ENCODE data around the gene GRB7.
"Not testable (repeated sequence)": the region's sequence is repeated elsewhere in the genome, so short reads cannot be mapped to it uniquely, and the experiment has no call there.

Gene GRB7

DNA sequence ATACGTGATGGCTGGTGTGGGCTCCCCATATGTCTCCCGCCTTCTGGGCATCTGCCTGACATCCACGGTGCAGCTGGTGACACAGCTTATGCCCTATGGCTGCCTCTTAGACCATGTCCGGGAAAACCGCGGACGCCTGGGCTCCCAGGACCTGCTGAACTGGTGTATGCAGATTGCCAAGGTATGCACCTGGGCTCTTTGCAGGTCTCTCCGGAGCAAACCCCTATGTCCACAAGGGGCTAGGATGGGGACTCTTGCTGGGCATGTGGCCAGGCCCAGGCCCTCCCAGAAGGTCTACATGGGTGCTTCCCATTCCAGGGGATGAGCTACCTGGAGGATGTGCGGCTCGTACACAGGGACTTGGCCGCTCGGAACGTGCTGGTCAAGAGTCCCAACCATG is 13.0 kb upstream of the GRB7 start:
- Histone ChIP-seq H3K9me2 (replicated peaks; ENCODE audit: insufficient read depth, low read length) (no peaks in the 10 kb centered on the region), H3K36me3 (ENCODE audit: low read length) (no peaks in the 10 kb centered on the region), H3K79me2 (ENCODE audit: insufficient read depth, low read length) (peaks cover 7% of the 10 kb centered on the region; the same call in 1 of the 2 replicates), H4K20me1 (ENCODE audit: low read depth, low read length) (no peaks in the 10 kb centered on the region), H3K27me3 (ENCODE audit: low read length) (no peaks in the 10 kb centered on the region), H3K27ac (ENCODE audit: low read depth, low read length) (no peak overlapping the region), H3K9me3 (ENCODE audit: insufficient read depth, low read length) (no peaks in the 10 kb centered on the region), H2AFZ (ENCODE audit: low read depth, low read length, severe bottlenecking) (no peak overlapping the region), H3K4me3 (ENCODE audit: insufficient read depth, low read length, poor library complexity, severe bottlenecking) (no peak overlapping the region), H3K9ac (ENCODE audit: low read length) (no peak overlapping the region), H3K4me2 (ENCODE audit: low read depth, low read length, poor library complexity, severe bottlenecking) (no peak overlapping the region), H3F3A (ENCODE audit: insufficient read depth) (no peaks in the 10 kb centered on the region)
- TF ChIP-seq, protein P1, sequence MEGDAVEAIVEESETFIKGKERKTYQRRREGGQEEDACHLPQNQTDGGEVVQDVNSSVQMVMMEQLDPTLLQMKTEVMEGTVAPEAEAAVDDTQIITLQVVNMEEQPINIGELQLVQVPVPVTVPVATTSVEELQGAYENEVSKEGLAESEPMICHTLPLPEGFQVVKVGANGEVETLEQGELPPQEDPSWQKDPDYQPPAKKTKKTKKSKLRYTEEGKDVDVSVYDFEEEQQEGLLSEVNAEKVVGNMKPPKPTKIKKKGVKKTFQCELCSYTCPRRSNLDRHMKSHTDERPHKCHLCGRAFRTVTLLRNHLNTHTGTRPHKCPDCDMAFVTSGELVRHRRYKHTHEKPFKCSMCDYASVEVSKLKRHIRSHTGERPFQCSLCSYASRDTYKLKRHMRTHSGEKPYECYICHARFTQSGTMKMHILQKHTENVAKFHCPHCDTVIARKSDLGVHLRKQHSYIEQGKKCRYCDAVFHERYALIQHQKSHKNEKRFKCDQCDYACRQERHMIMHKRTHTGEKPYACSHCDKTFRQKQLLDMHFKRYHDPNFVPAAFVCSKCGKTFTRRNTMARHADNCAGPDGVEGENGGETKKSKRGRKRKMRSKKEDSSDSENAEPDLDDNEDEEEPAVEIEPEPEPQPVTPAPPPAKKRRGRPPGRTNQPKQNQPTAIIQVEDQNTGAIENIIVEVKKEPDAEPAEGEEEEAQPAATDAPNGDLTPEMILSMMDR (IDR thresholded peaks at IDR 0.05; ENCODE audit: insufficient read depth, low read length, poor library complexity, severe bottlenecking): no peak
- TF ChIP-seq EZH2phosphoT487 (conservative IDR thresholded peaks at IDR 0.05; ENCODE audit: low read length): no peak

DNA sequence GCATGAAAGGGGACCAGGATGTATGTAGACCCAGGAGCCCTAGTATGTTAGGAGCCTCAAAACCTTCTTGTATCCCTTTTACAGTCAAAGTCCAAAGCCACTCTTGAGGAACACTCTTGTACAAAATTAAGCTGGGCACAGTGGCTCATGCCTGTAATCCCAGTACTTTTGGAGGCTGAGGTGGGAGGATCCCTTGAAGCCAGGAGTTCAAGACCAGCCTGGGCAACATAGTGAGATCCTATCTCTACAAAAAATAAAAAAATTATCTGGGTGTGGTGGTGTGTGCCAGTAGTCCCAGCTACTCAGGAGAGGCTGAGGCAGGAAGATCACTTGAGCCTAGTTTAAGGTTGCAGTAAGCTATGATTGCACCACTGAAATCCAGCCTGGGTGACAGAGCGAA is 11.8 kb upstream of the GRB7 start:
- H3K4me2 ChIP-seq (ENCODE audit: low read depth, low read length, poor library complexity, severe bottlenecking); H3K9ac ChIP-seq (ENCODE audit: low read length); H3K27ac ChIP-seq (ENCODE audit: low read depth, low read length); H4K20me1 ChIP-seq (ENCODE audit: low read depth, low read length); H3F3A ChIP-seq (ENCODE audit: insufficient read depth); H3K27me3 ChIP-seq (ENCODE audit: low read length); H2AFZ ChIP-seq (ENCODE audit: low read depth, low read length, severe bottlenecking); H3K9me3 ChIP-seq (ENCODE audit: insufficient read depth, low read length); H3K36me3 ChIP-seq (ENCODE audit: low read length); H3K4me3 ChIP-seq (ENCODE audit: insufficient read depth, low read length, poor library complexity, severe bottlenecking); H3K9me2 ChIP-seq (replicated peaks; ENCODE audit: insufficient read depth, low read length): not testable (repeated sequence)
- H3K79me2 ChIP-seq (ENCODE audit: insufficient read depth, low read length): peaks cover 11% of the 10 kb centered on the region; the same call in 1 of the 2 replicates

DNA sequence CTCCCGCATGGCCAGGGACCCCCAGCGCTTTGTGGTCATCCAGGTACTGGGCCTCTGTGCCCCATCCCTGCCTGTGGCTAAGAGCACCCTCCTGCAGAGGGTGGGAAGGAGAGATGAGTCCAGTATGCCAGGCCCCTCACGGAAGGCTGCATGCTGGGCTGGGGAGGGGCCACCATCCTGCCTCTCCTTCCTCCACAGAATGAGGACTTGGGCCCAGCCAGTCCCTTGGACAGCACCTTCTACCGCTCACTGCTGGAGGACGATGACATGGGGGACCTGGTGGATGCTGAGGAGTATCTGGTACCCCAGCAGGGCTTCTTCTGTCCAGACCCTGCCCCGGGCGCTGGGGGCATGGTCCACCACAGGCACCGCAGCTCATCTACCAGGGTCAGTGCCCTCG is 11.1 kb upstream of the GRB7 start:
- Histone ChIP-seq H2AFZ (ENCODE audit: low read depth, low read length, severe bottlenecking) (no peak overlapping the region), H3K9me2 (replicated peaks; ENCODE audit: insufficient read depth, low read length) (no peaks in the 10 kb centered on the region), H3K9me3 (ENCODE audit: insufficient read depth, low read length) (no peaks in the 10 kb centered on the region), H3K79me2 (ENCODE audit: insufficient read depth, low read length) (peaks cover 11% of the 10 kb centered on the region; the same call in 1 of the 2 replicates), H3F3A (ENCODE audit: insufficient read depth) (no peaks in the 10 kb centered on the region), H4K20me1 (ENCODE audit: low read depth, low read length) (no peaks in the 10 kb centered on the region), H3K4me3 (ENCODE audit: insufficient read depth, low read length, poor library complexity, severe bottlenecking) (no peak overlapping the region), H3K9ac (ENCODE audit: low read length) (no peak overlapping the region), H3K27me3 (ENCODE audit: low read length) (no peaks in the 10 kb centered on the region), H3K36me3 (ENCODE audit: low read length) (no peaks in the 10 kb centered on the region), H3K4me2 (ENCODE audit: low read depth, low read length, poor library complexity, severe bottlenecking) (no peak overlapping the region), H3K27ac (ENCODE audit: low read depth, low read length) (no peak overlapping the region)
- TF ChIP-seq EZH2phosphoT487 (conservative IDR thresholded peaks at IDR 0.05; ENCODE audit: low read length): no peak
- TF ChIP-seq, protein P1 (IDR thresholded peaks at IDR 0.05; ENCODE audit: insufficient read depth, low read length, poor library complexity, severe bottlenecking): no peak

DNA sequence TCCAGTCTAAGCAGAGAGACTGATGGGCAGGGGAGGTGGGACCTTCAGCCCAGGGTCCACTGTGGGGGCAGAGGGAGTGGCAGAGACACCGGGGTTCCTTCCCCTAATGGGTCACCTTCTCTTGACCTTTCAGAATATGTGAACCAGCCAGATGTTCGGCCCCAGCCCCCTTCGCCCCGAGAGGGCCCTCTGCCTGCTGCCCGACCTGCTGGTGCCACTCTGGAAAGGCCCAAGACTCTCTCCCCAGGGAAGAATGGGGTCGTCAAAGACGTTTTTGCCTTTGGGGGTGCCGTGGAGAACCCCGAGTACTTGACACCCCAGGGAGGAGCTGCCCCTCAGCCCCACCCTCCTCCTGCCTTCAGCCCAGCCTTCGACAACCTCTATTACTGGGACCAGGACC is 10.2 kb upstream of the GRB7 start:
- H3K9ac ChIP-seq (ENCODE audit: low read length): no peak overlapping the region
- H3K27ac ChIP-seq (ENCODE audit: low read depth, low read length): no peak overlapping the region
- no peaks in the 10 kb centered on the region; the same call in 1 of the 2 replicates for H3F3A ChIP-seq (ENCODE audit: insufficient read depth)
- no peak for TF ChIP-seq EZH2phosphoT487 (conservative IDR thresholded peaks at IDR 0.05; ENCODE audit: low read length)
- TF ChIP-seq, protein P1 (IDR thresholded peaks at IDR 0.05; ENCODE audit: insufficient read depth, low read length, poor library complexity, severe bottlenecking): no peak
- H3K9me3 ChIP-seq (ENCODE audit: insufficient read depth, low read length): no peaks in the 10 kb centered on the region
- no peak overlapping the region for H3K4me2 ChIP-seq (ENCODE audit: low read depth, low read length, poor library complexity, severe bottlenecking)
- H3K9me2 ChIP-seq (replicated peaks; ENCODE audit: insufficient read depth, low read length): no peaks in the 10 kb centered on the region
- H2AFZ ChIP-seq (ENCODE audit: low read depth, low read length, severe bottlenecking): no peak overlapping the region
- H3K36me3 ChIP-seq (ENCODE audit: low read length): no peaks in the 10 kb centered on the region
- no peak overlapping the region for H3K4me3 ChIP-seq (ENCODE audit: insufficient read depth, low read length, poor library complexity, severe bottlenecking)
- H4K20me1 ChIP-seq (ENCODE audit: low read depth, low read length): no peaks in the 10 kb centered on the region
- H3K79me2 ChIP-seq (ENCODE audit: insufficient read depth, low read length): peaks cover 11% of the 10 kb centered on the region; the same call in 1 of the 2 replicates
- no peaks in the 10 kb centered on the region for H3K27me3 ChIP-seq (ENCODE audit: low read length)
